NCI-H2171 treated with DMSO at 0.1 percent for 48 hours (cell line): ENCODE data around the gene TNIK.
"Not testable (repeated sequence)": the region's sequence is repeated elsewhere in the genome, so short reads cannot be mapped to it uniquely, and the experiment has no call there.

Experiments
- DNase-seq: peaks from one replicate; lab custom pipeline; 2025; lab: John Stamatoyannopoulos, UW

Gene TNIK

GRCh38 chr3:171384101-171384891, 75.9 kb downstream of the TNIK start:
- DNase-seq = no peak

- no peak for DNase-seq
Measured at GRCh38 chr3:171383206-171384018, 76.8 kb downstream of the TNIK start.

GRCh38 chr3:171382347-171382746, 77.9 kb downstream of the TNIK start:
- not testable (repeated sequence) for DNase-seq

DNA sequence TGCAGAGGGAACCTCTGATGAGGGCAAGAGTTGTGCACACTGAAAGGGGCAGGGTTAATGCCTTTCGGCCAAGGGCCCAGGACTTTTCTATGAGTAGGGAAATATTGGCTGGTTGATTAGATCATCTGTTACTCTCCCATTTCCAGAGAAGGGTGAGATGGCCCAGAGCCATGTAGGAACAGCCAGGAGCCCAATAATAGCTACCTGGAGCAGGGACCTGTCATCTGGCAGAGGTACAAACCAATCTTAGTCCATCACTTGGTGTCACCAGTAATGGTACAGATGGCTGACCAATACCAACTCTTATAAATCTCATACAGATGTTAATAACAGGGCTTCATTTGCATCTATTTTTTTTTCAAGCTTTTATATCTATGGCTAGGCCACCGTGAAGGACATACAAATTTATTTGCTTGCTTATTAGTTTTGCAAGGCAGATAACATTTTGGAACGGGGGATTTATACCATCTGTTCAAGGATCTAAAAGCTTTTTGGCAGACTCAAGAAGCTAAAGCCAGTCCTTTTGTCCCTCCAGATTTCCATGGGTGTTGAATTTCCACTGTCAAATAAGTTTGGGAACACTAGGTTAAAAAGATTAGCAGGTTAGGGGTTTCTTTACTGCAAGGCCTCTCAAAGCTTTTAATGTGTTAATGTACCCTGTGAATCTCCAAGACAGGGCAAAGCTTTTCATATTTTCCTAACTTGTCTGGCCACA, 79.3 kb downstream of the TNIK start:
- peak; percentile 81 for DNase-seq

DNA sequence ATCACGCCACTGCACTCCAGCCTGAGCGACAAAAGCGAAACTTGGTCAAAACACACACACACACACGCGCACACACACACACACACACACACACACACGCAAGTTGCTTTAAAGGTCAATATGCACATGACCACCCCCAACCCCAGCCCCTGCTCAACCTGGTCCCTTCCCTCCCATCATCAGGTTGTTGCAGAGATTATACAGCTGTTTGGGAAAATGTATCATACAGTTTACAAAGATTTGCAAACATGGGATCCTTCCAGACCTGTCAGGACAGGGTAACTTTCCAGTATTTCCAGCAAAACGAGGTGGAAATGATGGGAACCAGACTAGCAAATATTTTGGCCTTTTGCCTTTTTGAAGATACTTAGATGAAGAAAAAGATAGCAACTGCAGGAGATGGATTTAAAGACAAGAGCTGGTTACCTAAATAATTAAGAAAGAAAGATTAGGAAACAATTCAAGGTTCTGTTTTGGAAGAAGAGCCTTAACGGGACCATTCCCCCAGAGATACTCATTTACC, 80.2 kb downstream of the TNIK start:
- no peak for DNase-seq

GRCh38 chr3:171379281-171379680, 80.9 kb downstream of the TNIK start:
- DNase-seq = no peak

GRCh38 chr3:171378586-171378985, 81.6 kb downstream of the TNIK start:
- DNase-seq = no peak

DNA sequence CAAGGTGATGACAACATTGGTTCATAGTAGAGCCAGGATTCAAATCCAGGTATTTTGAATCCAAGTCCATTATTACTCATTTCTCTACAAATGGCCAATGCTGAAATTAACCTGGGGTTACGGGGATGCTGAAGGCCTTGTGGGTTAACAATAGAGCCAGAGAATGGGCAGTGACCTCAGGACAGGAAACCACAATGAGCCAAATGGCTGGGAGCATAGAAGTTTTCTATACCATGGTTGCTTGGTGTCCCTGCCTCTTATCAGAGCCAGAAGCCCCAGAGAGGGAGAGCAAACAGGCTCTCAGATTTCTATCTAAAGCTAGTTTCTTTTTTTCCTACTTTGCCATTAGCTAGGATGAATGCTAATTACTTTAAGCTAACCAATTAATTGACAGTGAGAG, 82.3 kb downstream of the TNIK start:
- no peak for DNase-seq

- no peak for DNase-seq
Measured at GRCh38 chr3:171376596-171376947, 83.6 kb downstream of the TNIK start.

DNA sequence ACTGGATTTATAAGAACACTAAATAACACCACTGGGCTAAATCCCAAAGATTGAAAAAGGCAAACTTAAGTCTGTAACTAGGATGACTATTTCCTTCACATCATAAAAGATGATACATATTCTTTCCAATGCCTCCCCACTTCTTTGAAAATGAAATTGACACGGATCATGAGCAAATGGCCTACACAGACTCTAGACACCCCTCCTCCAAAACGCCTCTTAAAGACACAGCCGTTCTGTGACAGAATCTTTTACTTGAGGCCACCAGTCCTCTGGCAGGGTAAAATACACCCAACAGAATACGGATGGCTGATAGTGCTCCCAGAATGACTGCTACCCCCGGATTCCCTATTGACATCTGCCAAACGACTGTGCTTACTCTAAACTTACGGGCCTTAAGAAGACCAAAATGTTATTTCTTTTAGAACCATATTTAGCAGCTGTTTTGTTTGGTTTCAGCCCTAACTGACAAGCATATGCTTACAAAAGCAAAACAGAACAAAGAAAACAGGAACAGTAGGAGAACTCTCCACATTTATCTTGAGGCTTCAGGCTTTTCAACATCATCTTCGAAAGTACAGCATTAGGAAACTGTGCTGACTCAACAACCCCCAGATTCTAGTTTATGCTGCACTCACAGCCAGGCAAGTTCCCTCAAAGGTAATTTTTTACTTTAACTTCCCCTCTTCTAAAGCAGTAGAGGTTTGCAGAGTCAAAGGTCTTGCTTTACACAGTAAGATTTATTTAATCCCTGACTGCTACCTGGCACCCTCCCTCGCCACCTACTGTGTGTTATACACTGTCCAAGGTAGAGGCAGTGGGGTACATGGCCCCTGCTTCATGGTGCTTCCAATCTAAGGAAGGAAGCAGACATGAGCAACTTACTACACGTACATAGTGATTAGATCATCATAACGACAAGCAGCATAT, 84.3 kb downstream of the TNIK start:
- DNase-seq = peak; percentile 8

DNA sequence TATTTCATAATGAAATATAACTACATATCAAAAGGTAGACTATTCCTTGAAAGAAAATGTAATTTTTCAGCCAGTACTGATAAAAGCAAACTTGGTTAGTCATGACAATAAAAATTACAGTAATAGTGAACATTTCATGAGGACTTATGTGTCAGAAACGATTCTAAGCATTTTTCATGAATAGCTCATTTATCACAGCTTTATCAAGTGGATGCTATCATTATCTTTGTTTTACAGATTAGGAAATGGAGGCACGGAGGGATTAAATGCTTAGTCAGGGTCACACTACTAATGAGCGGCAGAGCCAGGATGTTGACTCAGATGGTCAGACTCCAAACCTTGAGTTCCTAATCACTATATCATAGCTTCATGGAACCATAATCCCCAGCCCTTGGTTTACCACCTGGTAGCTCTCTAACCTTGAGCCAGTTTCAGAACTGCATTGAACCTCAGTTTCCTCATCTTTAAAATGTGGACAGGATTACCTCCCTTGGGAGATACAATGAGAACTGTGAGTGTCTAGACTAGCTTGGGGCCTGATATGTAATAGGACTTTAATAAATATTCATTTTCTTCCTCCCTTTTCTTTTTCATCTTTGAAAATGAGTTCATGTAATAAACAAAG, 85.4 kb downstream of the TNIK start:
- no peak for DNase-seq

GRCh38 chr3:171374260-171374659, 85.9 kb downstream of the TNIK start:
- DNase-seq = no peak

GRCh38 chr3:171373711-171374110, 86.5 kb downstream of the TNIK start:
- DNase-seq = peak; percentile 40

DNA sequence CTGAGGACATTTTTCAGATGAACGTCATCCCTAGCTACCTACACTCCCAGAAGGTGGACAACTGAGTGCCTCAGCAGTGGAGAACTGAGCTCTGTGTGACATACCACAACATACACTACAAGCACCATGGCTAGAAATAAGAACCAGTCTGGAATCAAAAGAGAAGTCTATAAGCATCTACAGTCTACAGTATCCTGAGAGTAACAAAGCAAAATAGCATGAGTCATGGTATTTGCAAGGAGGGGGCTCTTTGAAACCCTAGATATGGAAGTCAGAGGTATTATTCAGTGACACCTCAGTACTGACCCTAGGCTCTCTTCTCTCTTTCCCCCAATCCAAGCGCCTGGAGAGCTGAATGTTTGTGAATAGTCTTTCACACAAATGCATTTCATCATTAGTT, 87.5 kb downstream of the TNIK start:
- no peak for DNase-seq

DNA sequence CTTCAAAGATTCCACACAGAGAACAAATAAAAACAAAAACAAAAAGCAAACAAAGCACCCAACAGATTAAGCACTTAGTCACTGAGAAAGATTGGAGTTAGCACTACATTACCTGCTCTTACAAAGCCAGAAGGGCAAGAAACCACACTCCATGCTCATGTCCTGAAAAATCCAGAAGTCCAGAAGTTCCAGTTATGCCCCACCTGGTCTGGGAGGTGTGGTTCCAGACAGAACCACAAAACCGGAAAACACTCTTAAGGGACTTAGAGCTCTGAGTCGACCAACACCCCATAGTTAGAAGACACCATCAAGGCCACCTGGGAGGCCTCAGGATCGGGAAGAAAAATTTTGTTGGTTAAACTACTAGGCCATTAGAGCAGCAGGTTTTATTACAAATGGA, 88.9 kb downstream of the TNIK start:
- no peak for DNase-seq

DNA sequence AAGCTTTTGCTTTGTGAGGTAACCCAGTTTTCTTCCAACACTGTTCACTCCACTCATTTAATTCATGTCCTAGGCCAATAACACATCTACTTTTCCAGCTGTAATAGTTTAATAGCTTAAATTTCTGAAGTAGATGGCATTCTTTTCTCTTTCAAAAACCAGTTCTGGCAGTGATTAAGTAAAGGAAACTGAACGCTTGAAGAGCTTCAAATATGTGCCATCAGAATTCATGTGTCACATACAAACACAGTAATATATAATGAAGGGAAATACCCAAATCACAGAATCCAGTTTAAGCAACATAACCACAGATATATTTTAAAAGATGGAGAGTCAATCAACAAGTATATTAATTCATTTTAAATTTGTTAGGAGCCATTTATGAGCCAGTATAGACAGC, 91.0 kb downstream of the TNIK start:
- no peak for DNase-seq

DNA sequence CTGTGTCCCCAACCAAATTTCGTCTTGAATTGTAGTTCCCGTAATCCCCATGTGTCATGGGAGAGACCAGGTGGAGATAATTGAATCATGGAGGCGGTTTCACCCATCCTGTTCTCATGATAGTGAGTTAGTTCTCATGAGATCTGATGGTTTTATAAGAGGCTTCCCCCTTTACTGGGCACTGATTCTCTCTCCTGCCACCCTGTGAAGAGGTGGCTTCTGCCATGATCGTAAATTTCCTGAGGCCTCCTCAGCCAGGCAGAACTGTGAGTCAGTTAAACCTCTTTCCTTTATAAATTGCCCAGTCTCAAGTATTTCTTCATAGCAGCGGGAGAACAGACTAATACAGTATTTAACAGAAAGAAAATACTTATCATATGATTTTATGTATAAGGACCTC, 93.5 kb downstream of the TNIK start:
- not testable (repeated sequence) for DNase-seq

GRCh38 chr3:171366043-171366442, 94.2 kb downstream of the TNIK start:
- no peak for DNase-seq

- peak; percentile 68 for DNase-seq
Measured at GRCh38 chr3:171365489-171365888, 94.7 kb downstream of the TNIK start.

GRCh38 chr3:171364500-171364899, 95.7 kb downstream of the TNIK start:
- DNase-seq = no peak

DNA sequence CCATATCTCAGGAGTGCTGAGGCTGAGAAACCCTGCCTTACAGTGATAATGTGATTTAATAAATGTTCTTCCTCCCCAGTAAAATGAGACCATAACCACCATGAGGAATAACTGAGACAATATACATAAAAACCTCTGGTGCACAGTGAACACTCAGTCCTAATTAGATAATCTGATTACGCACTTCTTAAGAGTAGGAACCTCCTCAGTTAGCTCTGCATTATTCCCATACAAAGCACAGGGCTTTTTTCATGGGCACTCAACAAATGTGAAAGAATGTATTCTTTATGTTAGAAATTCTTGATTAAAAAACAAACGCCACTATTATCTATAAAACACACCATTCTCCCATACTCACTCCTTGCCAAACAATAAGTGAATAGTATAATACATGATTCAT, 97.0 kb downstream of the TNIK start:
- no peak for DNase-seq
